ENCODE data around the gene POMT2. TPM values are rescaled to one million over a fixed set of nuclear protein-coding genes. Genes with fewer than 3 reads are reported as not detected.

POMT2 gene
- total RNA-seq, 1 donor from 2014 or later, result 29.2 TPM

GRCh38 chr14:77356899-77357298 is 36.2 kb upstream of the POMT2 start:
- TF ChIP-seq CTCF (IDR thresholded peaks at IDR 0.05), result no peak
- Mint-ChIP-seq H3K36me3 (ENCODE audit: unreplicated experiment) (peaks cover 3% of the 10 kb centered on the region), H3K4me3 (ENCODE audit: unreplicated experiment) (no peak overlapping the region), H3K27ac (ENCODE audit: unreplicated experiment) (no peak overlapping the region), H3K27me3 (ENCODE audit: unreplicated experiment) (no peaks in the 10 kb centered on the region), H3K9me3 (ENCODE audit: unreplicated experiment) (peaks cover 6% of the 10 kb centered on the region), H3K4me1 (ENCODE audit: unreplicated experiment) (no peaks in the 10 kb centered on the region)
- DNase-seq (ENCODE audit: extremely low spot score, unreplicated experiment), result no peak

GRCh38 chr14:77355811-77356210 is 35.1 kb upstream of the POMT2 start:
- H3K4me1 Mint-ChIP-seq (ENCODE audit: unreplicated experiment), result no peaks in the 10 kb centered on the region
- H3K27me3 Mint-ChIP-seq (ENCODE audit: unreplicated experiment), result no peaks in the 10 kb centered on the region

GRCh38 chr14:77353469-77354141 is 32.9 kb upstream of the POMT2 start:
- DNase-seq (ENCODE audit: extremely low spot score, unreplicated experiment), result no peak
- no peaks in the 10 kb centered on the region for H3K4me1 Mint-ChIP-seq (ENCODE audit: unreplicated experiment)
- no peaks in the 10 kb centered on the region for H3K9me3 Mint-ChIP-seq (ENCODE audit: unreplicated experiment)
- H3K36me3 Mint-ChIP-seq (ENCODE audit: unreplicated experiment), result peaks cover 17% of the 10 kb centered on the region
- H3K27me3 Mint-ChIP-seq (ENCODE audit: unreplicated experiment), result no peaks in the 10 kb centered on the region
- no peak overlapping the region for H3K4me3 Mint-ChIP-seq (ENCODE audit: unreplicated experiment)
- TF ChIP-seq CTCF (IDR thresholded peaks at IDR 0.05), result no peak
- H3K27ac Mint-ChIP-seq (ENCODE audit: unreplicated experiment), result no peak overlapping the region

More at GRCh38 chr14:77355811-77356210, 35.1 kb upstream of the POMT2 start:
- Mint-ChIP-seq H3K36me3 (ENCODE audit: unreplicated experiment) (peaks cover 5% of the 10 kb centered on the region), H3K9me3 (ENCODE audit: unreplicated experiment) (no peaks in the 10 kb centered on the region), H3K4me3 (ENCODE audit: unreplicated experiment) (no peak overlapping the region), H3K27ac (ENCODE audit: unreplicated experiment) (no peak overlapping the region)
- TF ChIP-seq CTCF (IDR thresholded peaks at IDR 0.05), result no peak
- DNase-seq (ENCODE audit: extremely low spot score, unreplicated experiment), result no peak

- TF ChIP-seq CTCF (IDR thresholded peaks at IDR 0.05), result no peak
- H3K9me3 Mint-ChIP-seq (ENCODE audit: unreplicated experiment), result no peaks in the 10 kb centered on the region
- no peak overlapping the region for H3K4me3 Mint-ChIP-seq (ENCODE audit: unreplicated experiment)
- H3K36me3 Mint-ChIP-seq (ENCODE audit: unreplicated experiment), result peaks cover 23% of the 10 kb centered on the region
- H3K27ac Mint-ChIP-seq (ENCODE audit: unreplicated experiment), result no peak overlapping the region
- DNase-seq (ENCODE audit: extremely low spot score, unreplicated experiment), result no peak
- no peaks in the 10 kb centered on the region for H3K27me3 Mint-ChIP-seq (ENCODE audit: unreplicated experiment)
- H3K4me1 Mint-ChIP-seq (ENCODE audit: unreplicated experiment), result peaks cover 2% of the 10 kb centered on the region
Measured at GRCh38 chr14:77347751-77348150, 27.1 kb upstream of the POMT2 start.

- H3K4me3 Mint-ChIP-seq (ENCODE audit: unreplicated experiment), result no peak overlapping the region
- H3K27me3 Mint-ChIP-seq (ENCODE audit: unreplicated experiment), result no peaks in the 10 kb centered on the region
- peaks cover 29% of the 10 kb centered on the region for H3K36me3 Mint-ChIP-seq (ENCODE audit: unreplicated experiment)
- H3K27ac Mint-ChIP-seq (ENCODE audit: unreplicated experiment), result no peak overlapping the region
- H3K9me3 Mint-ChIP-seq (ENCODE audit: unreplicated experiment), result no peaks in the 10 kb centered on the region
- TF ChIP-seq CTCF (IDR thresholded peaks at IDR 0.05), result no peak
- peaks cover 2% of the 10 kb centered on the region for H3K4me1 Mint-ChIP-seq (ENCODE audit: unreplicated experiment)
- DNase-seq (ENCODE audit: extremely low spot score, unreplicated experiment), result no peak
Measured at GRCh38 chr14:77346495-77346894, 25.8 kb upstream of the POMT2 start.

Measured in osteocyte (in vitro differentiated cells).